ENCODE results near the gene EFNA1. TPM values are rescaled to one million over a fixed set of nuclear protein-coding genes. Genes with fewer than 3 reads are reported as not detected.
"Not testable (repeated sequence)": the region's sequence is repeated elsewhere in the genome, so short reads cannot be mapped to it uniquely, and the experiment has no call there.

Gene EFNA1
- total RNA-seq, 1 donor from 2014 or later, result 1.7 TPM

DNA sequence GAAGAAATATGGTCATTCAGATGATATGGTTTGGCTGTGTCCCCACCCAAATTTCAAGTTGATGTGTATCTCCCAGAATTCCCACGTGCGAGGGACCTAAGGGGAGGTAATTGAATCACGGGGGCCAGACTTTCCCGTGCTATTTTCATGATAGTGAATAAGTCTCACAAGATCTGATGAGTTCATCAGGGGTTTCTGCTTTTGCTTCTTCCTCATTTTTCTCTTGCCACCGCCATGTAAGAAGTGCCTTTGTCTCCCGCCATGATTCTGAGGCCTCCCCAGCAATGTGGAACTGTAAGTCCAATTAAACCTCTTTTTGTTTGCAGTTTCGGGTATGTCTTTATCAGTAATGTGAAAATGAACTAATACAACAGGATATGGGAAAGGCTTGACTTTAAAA, 14.1 kb downstream of the EFNA1 start:
- Mint-ChIP-seq H3K9me3 (ENCODE audit: unreplicated experiment) (peaks cover 1% of the 10 kb centered on the region), H3K4me1 (ENCODE audit: low read depth, unreplicated experiment) (no peaks in the 10 kb centered on the region), H3K27me3 (ENCODE audit: unreplicated experiment) (peaks cover 3% of the 10 kb centered on the region), H3K36me3 (ENCODE audit: unreplicated experiment) (no peaks in the 10 kb centered on the region), H3K27ac (ENCODE audit: unreplicated experiment) (no peak overlapping the region), H3K4me3 (ENCODE audit: unreplicated experiment) (no peak overlapping the region)
- no peak for DNase-seq
- TF ChIP-seq, protein P1, sequence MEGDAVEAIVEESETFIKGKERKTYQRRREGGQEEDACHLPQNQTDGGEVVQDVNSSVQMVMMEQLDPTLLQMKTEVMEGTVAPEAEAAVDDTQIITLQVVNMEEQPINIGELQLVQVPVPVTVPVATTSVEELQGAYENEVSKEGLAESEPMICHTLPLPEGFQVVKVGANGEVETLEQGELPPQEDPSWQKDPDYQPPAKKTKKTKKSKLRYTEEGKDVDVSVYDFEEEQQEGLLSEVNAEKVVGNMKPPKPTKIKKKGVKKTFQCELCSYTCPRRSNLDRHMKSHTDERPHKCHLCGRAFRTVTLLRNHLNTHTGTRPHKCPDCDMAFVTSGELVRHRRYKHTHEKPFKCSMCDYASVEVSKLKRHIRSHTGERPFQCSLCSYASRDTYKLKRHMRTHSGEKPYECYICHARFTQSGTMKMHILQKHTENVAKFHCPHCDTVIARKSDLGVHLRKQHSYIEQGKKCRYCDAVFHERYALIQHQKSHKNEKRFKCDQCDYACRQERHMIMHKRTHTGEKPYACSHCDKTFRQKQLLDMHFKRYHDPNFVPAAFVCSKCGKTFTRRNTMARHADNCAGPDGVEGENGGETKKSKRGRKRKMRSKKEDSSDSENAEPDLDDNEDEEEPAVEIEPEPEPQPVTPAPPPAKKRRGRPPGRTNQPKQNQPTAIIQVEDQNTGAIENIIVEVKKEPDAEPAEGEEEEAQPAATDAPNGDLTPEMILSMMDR (IDR thresholded peaks at IDR 0.05; ENCODE audit: partially characterized antibody, unreplicated experiment), result no peak

DNA sequence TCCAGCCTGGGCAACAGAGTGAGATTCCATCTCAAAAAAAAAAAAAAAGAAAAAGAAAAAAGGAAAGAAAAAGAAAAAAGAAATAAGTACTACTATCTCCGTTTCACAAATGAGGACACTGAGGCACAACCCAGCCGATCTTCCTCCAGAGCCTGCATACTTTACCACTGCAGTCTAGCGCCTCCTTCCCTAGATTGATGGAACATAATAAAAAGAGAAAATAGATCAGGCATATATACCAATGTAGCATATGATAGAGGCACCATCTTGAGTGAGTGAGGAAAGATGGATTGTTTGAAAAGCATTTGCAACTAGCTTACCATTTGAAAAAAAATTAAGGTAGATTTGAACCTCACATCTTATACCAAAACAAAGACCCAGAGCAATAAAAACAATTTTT, 17.8 kb downstream of the EFNA1 start:
- TF ChIP-seq, protein P1 (IDR thresholded peaks at IDR 0.05; ENCODE audit: partially characterized antibody, unreplicated experiment), result no peak
- H3K9me3 Mint-ChIP-seq (ENCODE audit: unreplicated experiment), result peaks cover 3% of the 10 kb centered on the region
- H3K4me1 Mint-ChIP-seq (ENCODE audit: low read depth, unreplicated experiment), result no peaks in the 10 kb centered on the region
- peaks cover 7% of the 10 kb centered on the region for H3K27me3 Mint-ChIP-seq (ENCODE audit: unreplicated experiment)
- H3K4me3 Mint-ChIP-seq (ENCODE audit: unreplicated experiment), result no peak overlapping the region
- H3K36me3 Mint-ChIP-seq (ENCODE audit: unreplicated experiment), result no peaks in the 10 kb centered on the region
- no peak overlapping the region for H3K27ac Mint-ChIP-seq (ENCODE audit: unreplicated experiment)
- no peak for DNase-seq

DNA sequence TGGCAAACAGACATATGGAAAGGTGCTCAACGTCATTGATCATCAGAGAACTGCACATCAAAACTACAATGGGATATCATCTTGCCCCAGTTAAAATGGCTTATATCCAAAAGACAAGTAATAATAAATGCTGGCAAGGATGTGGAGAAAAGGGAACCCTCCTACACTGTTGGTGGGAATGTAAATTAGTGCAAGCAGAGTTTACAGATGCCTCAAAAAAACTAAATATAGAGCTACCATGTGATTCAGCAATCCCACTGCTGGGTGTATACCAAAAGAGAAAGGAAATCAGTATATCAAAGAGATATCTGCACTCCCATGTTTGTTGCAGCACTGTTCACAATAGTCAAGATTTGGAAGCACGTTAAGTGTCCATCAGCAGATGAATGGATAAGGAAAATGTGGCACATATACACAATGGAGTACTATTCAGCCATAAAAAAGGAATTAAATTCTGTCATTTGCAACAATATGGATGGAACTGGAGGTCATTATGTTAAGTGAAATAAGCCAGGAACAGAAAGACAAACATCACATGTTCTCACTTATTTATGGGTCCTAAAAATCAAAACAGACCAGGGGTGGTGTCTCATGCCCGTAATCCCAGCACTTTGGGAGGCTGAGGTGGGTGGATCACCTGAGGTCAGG, 28.4 kb downstream of the EFNA1 start:
- DNase-seq; H3K4me1 Mint-ChIP-seq (ENCODE audit: low read depth, unreplicated experiment); H3K4me3 Mint-ChIP-seq (ENCODE audit: unreplicated experiment); H3K36me3 Mint-ChIP-seq (ENCODE audit: unreplicated experiment); H3K27me3 Mint-ChIP-seq (ENCODE audit: unreplicated experiment); H3K9me3 Mint-ChIP-seq (ENCODE audit: unreplicated experiment); H3K27ac Mint-ChIP-seq (ENCODE audit: unreplicated experiment): not testable (repeated sequence)

DNA sequence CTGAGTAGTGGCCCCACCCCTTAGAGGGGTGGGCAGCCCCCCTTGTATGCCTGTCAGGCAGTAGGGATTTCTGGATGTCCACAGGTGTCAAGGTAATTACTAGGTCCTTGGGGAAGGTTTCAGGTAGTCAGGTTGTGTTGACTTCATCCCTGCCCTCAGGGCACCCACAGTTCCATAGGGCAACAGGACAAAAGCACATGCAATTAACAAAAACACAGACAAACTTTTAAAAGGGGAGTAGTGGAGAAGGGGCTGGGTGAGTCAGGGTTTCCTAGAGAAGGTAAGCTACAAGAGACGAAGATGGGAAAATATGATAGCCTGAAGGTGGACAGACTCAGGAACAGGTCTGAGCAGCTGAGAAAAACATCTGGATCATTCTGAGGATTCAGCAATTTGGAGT, 31.3 kb downstream of the EFNA1 start:
- no peaks in the 10 kb centered on the region for H3K36me3 Mint-ChIP-seq (ENCODE audit: unreplicated experiment)
- no peak overlapping the region for H3K4me3 Mint-ChIP-seq (ENCODE audit: unreplicated experiment)
- no peak for DNase-seq
- TF ChIP-seq, protein P1 (IDR thresholded peaks at IDR 0.05; ENCODE audit: partially characterized antibody, unreplicated experiment), result no peak
- H3K27me3 Mint-ChIP-seq (ENCODE audit: unreplicated experiment), result no peaks in the 10 kb centered on the region
- H3K9me3 Mint-ChIP-seq (ENCODE audit: unreplicated experiment), result peaks cover 5% of the 10 kb centered on the region
- H3K27ac Mint-ChIP-seq (ENCODE audit: unreplicated experiment), result no peak overlapping the region
- no peaks in the 10 kb centered on the region for H3K4me1 Mint-ChIP-seq (ENCODE audit: low read depth, unreplicated experiment)

DNA sequence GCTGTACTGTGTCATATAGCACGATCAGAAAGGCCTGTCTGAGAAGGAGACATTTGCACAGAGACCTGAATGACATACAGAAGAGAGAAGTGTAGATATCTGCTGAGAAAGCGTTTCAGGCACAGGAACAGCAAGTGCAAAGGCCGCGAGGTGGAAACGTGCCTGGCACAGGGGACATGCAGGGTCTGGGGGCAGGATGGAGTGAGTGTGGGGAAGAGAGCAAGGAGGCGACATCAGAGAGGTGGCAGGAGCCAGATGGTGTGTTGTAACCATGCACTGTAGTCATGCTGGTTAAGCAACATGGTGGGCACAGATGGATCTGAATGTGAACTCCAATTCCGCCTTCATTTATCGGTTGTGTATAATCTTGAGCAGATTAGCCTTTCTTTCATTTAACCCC, 32.5 kb downstream of the EFNA1 start:
- Mint-ChIP-seq H3K4me3 (ENCODE audit: unreplicated experiment) (no peak overlapping the region), H3K4me1 (ENCODE audit: low read depth, unreplicated experiment) (no peaks in the 10 kb centered on the region), H3K27me3 (ENCODE audit: unreplicated experiment) (no peaks in the 10 kb centered on the region), H3K27ac (ENCODE audit: unreplicated experiment) (no peak overlapping the region), H3K36me3 (ENCODE audit: unreplicated experiment) (no peaks in the 10 kb centered on the region), H3K9me3 (ENCODE audit: unreplicated experiment) (peaks cover 5% of the 10 kb centered on the region)
- TF ChIP-seq, protein P1 (IDR thresholded peaks at IDR 0.05; ENCODE audit: partially characterized antibody, unreplicated experiment), result no peak
- no peak for DNase-seq

DNA sequence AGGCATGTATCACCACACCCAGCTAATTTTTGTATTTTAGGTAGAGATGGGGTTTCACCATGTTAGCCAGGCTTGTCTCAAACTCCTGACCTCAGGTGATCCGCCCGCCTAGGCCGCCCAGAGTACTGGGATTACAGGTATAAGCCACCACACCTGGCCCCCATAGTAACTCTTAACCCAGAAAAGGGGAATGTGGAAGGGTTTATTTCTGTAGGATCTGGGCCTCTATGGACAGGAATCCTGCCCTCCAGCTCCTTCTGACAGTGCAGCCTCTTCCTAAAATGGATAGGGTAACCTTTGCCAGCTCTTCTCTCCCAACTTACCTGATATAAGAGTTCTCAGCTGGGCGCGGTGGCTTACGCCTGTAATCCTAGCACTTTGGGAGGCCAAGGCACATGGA, 35.0 kb downstream of the EFNA1 start:
- not testable (repeated sequence) for DNase-seq; H3K4me3 Mint-ChIP-seq (ENCODE audit: unreplicated experiment); H3K4me1 Mint-ChIP-seq (ENCODE audit: low read depth, unreplicated experiment); H3K27me3 Mint-ChIP-seq (ENCODE audit: unreplicated experiment); H3K36me3 Mint-ChIP-seq (ENCODE audit: unreplicated experiment); H3K27ac Mint-ChIP-seq (ENCODE audit: unreplicated experiment); H3K9me3 Mint-ChIP-seq (ENCODE audit: unreplicated experiment)

DNA sequence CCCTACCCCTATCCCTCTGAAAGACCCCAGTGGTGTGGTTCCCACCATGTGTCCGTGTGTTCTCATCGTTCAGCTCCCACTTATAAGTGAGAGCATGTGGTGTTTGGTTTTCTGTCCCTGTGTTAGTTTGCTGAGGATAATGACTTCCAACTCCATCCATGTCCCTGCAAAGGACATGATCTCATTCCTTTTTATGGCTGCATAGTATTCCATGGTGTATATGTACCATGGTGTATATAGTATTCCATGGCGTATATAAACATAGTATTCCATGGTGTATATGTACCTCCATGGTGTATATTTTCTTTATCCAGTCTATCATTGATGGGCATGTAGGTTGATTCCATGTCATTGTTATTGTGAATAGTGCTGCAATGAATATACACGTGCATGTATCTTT, 36.1 kb downstream of the EFNA1 start:
- H3K4me1 Mint-ChIP-seq (ENCODE audit: low read depth, unreplicated experiment); H3K36me3 Mint-ChIP-seq (ENCODE audit: unreplicated experiment); DNase-seq; H3K9me3 Mint-ChIP-seq (ENCODE audit: unreplicated experiment); H3K27me3 Mint-ChIP-seq (ENCODE audit: unreplicated experiment); H3K27ac Mint-ChIP-seq (ENCODE audit: unreplicated experiment): not testable (repeated sequence)
- peak overlapping the region; percentile 3 for H3K4me3 Mint-ChIP-seq (ENCODE audit: unreplicated experiment)

DNA sequence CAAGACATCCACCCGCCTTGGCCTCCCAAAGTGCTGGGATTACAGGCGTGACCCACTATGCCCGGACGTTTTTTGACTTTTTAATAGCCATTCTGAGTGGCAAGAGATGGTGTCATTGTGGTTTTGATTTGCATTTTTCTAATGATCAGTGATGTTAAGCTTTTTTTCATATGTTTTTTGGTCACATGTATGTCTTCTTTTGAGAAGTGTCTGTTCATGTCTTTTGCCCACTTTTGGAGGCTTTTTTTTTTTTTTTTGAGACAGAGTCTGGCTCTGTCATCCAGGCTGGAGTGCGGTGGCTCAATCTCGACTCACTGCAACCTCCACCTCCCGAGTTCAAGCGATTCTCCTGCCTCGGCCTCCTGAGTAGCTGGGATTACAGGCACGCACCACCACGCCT, 36.9 kb downstream of the EFNA1 start:
- H3K9me3 Mint-ChIP-seq (ENCODE audit: unreplicated experiment); H3K36me3 Mint-ChIP-seq (ENCODE audit: unreplicated experiment); H3K4me1 Mint-ChIP-seq (ENCODE audit: low read depth, unreplicated experiment); H3K4me3 Mint-ChIP-seq (ENCODE audit: unreplicated experiment); H3K27ac Mint-ChIP-seq (ENCODE audit: unreplicated experiment); H3K27me3 Mint-ChIP-seq (ENCODE audit: unreplicated experiment); DNase-seq: not testable (repeated sequence)
